HG02938 (cell line): Measurements from ENCODE around the gene IL3.

Experiments
- ATAC-seq: cut with Tn5 transposase; IDR thresholded peaks from one replicate; pipeline ENCODE4 v1.9.1; 2021; ENCODE audit warnings: mild to moderate bottlenecking, moderate library complexity; ENCODE audit not compliant: unreplicated experiment

The IL3 gene

GRCh38 chr5:132060501-132061161, at the start of gene IL3:
Gene IL3, plus strand, starts transcription at chr5:132060655. Its CDS starts 52 bp downstream, at chr5:132060707.
- ATAC-seq = no peak

DNA sequence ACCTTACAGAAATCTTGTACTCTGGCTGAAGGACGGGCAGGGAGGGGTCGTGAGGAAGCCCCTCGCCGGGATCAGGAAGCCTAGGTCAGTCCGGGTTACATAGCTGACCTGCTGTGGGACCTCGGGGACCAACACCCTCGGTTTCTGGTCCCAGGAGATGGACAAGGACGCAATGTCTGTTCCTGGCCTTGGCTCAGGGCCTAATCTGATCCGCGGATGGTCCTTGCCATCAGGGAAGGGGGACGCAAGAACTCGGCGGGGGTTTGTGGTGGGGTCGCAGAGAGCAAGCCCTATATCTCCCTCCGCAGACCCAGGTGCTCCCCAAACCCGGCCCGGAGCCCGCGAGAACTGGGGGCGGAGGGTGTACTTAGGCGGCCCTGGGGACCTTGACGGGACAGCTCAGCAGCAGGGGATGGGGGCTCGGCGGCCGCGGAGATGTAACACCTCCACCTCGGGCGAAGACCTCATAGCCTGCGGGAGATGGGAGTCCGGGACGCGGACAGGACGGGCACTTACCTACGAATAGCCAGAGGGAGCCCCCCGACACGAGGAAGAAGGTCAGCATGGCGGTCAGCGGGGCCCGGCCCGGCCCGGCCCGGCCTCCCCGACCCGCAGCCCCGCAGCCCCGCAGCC, 49.4 kb upstream of the IL3 start:
- no peak for ATAC-seq

DNA sequence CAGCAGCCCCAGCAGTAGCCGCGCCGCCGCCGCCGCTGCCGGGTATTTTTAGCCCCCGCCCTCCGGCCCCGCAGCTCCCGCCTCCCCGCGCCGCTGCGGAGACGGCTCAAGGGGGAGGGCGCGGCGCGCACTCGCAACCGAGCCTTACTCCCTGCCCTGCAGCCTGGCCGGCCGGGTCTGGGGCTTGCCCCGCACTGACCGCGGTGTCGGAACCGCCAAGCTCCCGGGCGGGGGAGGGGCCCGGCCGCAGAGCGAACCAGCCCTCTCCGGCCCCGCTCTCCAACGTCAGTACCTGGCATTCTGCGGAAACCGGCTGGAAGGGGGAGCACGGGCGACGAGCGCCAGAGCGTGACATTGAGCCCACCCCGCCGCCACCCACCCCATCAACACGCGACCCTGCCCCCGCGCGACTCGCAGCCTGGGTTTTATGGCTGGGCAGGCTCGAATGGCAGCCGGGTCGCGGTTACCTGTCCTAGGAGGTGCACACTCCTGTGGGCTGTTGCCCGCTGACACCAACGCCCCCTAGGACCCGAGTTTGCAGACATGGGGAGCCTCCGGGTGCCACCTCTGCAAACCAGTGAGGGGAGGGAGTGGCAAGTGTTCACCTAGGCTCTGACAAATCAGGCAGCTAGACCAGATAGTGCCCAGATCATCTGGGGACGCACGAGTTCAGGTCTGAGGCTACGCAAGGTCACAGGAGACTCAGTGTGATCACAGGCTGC, 48.7 kb upstream of the IL3 start, which contains the start of gene ACSL6:
Gene ACSL6 (minus strand): TSS at position 37 of the 722 bp plus-strand sequence. CDS start 105 bp downstream, outside the sequence.
- ATAC-seq = no peak

- ATAC-seq = no peak
Measured at GRCh38 chr5:132012371-132013005, 48.0 kb upstream of the IL3 start.

DNA sequence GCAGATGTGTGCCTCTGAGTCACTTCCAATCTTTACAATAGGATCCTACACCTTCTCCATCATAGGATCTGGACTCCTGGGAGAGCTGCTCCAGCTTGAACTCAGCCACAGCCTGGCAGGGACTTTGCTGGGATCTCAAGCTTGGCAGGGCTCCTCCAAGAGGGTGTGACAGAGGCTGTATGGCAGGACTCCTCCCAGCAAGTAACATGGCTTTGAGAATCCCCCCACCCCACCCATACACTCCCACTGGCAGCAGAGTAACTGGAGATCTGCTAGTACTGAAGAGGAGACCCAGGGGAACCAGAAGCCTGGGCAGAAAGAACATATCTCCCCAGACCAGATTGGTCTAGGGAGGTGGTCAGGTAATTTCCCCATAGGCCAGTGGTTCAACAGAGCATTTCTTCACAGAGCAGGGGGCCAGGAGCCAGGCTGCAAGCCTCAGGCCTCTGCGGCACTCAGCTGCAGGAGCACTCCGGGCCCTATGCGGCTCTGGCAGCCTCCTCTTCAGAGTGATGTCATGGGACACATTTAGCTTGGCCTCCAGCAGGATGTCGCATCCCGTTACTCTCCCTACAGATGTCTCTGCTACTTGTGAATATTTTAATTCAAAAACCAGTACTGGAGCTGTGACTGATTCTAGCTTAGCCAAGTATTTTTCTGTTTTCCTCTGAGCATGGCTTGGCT, 47.3 kb upstream of the IL3 start:
- no peak for ATAC-seq

- ATAC-seq = no peak
Measured at GRCh38 chr5:132013711-132014110, 46.7 kb upstream of the IL3 start.

- ATAC-seq = no peak
Measured at GRCh38 chr5:132016721-132017250, 43.7 kb upstream of the IL3 start.

DNA sequence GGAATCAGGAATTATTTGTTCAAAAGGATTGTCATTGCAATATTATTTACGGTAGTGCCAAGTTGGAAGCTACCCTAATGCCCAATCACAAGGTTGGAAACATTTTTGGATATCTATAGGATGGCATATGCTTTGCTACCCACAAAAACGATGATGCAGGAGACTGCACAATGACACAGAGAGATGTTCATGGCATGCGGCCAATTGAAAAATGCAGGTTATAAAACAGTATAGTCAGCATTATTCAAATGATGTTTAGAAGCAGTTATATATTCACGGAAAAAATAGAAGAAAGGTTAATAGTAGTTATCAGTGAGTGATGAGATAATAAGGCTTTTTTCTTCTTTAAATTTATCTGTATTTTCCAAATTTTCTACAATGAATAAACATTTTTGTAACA, 43.1 kb upstream of the IL3 start:
- ATAC-seq = no peak

- no peak for ATAC-seq
Measured at GRCh38 chr5:132017738-132018625, 42.5 kb upstream of the IL3 start.

DNA sequence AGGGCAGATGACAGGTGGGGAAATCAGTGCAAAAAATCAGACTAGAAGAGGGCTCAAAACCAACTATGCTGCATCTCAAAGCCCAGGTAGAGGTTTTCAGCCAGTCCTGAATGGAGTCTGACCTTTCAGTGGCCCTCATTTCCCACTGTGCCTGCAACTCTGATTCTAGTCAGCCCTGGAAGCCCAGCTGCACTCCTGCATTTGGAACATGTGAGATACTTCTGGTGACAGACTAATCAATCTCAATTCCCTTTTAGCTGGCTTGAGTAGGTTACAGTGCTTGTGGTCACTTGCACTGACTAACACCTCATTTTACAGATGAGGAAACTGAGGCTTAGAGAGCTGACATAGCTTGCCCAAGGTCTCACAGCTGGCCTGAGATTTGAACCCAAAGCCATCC, 41.1 kb upstream of the IL3 start:
- ATAC-seq = no peak

DNA sequence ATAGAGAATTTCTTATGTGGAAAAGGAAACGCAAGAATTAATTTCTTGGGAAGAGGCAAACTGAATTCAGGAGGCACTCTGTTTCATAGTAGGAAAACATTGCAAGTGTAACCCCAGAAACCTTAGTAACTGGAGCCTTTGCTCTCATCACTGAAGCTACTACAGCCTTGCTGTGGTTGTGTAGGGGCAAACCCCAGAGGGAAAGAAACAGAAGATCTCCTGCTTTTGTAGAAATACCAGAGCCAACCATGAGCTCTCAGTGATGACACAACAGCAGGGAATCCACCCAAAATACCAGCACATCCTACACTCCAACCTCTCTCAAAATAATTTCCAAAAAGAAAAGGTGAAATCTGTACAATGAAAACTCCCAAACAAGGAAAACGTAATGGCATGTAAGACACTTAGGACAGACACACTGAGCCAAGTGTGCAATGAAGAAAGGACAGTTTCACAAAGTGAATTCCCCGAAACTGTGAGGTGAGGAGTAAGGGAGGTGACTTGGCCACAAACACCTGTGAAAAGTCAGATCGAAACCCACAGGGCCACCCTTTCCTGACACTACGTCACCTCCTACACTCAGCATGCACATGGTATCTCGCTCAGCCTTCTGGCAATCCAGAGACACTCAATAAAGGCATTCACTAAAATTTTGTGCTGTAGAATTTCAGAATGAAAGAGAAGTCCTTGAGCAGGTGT, 40.4 kb upstream of the IL3 start:
- ATAC-seq = peak; percentile 97

GRCh38 chr5:132020568-132021339, 39.7 kb upstream of the IL3 start:
- peak; percentile 16 for ATAC-seq

- no peak for ATAC-seq
Measured at GRCh38 chr5:132021654-132022053, 38.8 kb upstream of the IL3 start.

DNA sequence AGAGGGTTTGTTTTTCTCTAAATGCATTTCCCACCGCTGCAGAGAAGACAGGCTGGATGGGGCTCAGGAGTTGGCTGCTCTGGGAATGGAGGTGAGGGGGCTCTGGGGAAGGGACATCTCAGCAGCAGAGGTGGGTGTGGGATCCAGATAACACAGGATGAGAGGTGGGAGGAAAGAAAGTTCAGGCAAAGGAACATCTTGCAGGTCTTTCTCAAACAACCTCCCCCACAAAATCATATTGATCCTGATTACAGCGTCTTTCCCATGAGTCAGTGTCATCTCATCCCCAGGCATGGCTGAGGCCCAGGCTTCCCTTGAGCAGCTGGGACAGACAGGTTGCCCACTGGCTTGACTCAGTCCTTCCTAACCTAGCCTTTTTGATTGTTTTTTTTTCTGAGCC, 37.7 kb upstream of the IL3 start:
- ATAC-seq = no peak

- no peak for ATAC-seq
Measured at GRCh38 chr5:132023258-132024116, 37.0 kb upstream of the IL3 start.

GRCh38 chr5:132024117-132024435, 36.4 kb upstream of the IL3 start:
- no peak for ATAC-seq

- ATAC-seq = no peak
Measured at GRCh38 chr5:132024789-132025402, 35.6 kb upstream of the IL3 start.
